HCT116 (cell line): Measurements from ENCODE around the gene CSF3R. TPM values are rescaled to one million over a fixed set of nuclear protein-coding genes. Genes with fewer than 3 reads are reported as not detected.
"Not testable (repeated sequence)": the region's sequence is repeated elsewhere in the genome, so short reads cannot be mapped to it uniquely, and the experiment has no call there.

Experiments used
- ATAC-seq: fragments of 200-7000 bp; cut with Tn5 transposase; 2 replicates; pipeline ENCODE4 v1.9.1; 2020; ENCODE audit warnings: mild to moderate bottlenecking, moderate library complexity
- BruUV-seq: library from RNA; stranded (reverse); fragments of 400-500 nt; replicated peaks from 2 replicates; lab custom pipeline; 2021; lab: Mats Ljungman, UMichigan
- CTCF ChIA-PET: fragments of 300-600 bp; sonication (Branson Sonifier 250); formaldehyde crosslinking; loops from one replicate; lab custom pipeline; 2021; ENCODE audit warnings: antibody characterized with exemption; lab: Charles Lee
- POLR2A ChIA-PET: fragments of 300-600, 350-600 bp; sonication (Branson Sonifier 250); formaldehyde crosslinking; loops from one replicate; lab custom pipeline; 2021; ENCODE audit warnings: antibody characterized with exemption; lab: Charles Lee
- RAD21 ChIA-PET, 2 experiments: fragments of 300-600 bp; sonication (Branson Sonifier 250); formaldehyde crosslinking; loops; one replicate each; lab custom pipeline; 2023; ENCODE audit warnings: low total read pairs in 2 of 2; ENCODE audit not compliant: uncharacterized antibody in 2 of 2, unreplicated experiment in 2 of 2, low non-redundant PET in 1 of 2; lab: Charles Lee
- DNase-seq: peaks from one replicate; pipeline ENCODE4 v3.0.0-alpha.2; 2010; ENCODE audit warnings: low read depth, low spot score
- H2AFZ ChIP-seq: fragments of 200-600 bp; shearing (Covaris generic), sonication (generic); 2 replicates; pipeline ENCODE4 v1.6.1; 2017; ENCODE audit warnings: low read depth, mixed run types, mixed read lengths, antibody characterized with exemption, low read length; ENCODE audit not compliant: poor library complexity, severe bottlenecking
- H3K27ac ChIP-seq: 2 replicates; pipeline ENCODE4 v1.5.1; 2012; ENCODE audit warnings: low read depth, low read length
- H3K27me3 ChIP-seq: fragments of 200-600 bp; sonication (generic); 2 replicates; pipeline ENCODE4 v1.6.1; 2016; ENCODE audit warnings: mixed run types, low read length, mixed read lengths; ENCODE audit not compliant: insufficient read depth
- H3K36me3 ChIP-seq, 2 experiments: fragments of 200-500 bp in 1 of 2; fragments of 200-600 bp in 1 of 2; sonication (Bioruptor generic) in 1 of 2; sonication (generic) in 1 of 2; 2 replicates each; pipeline versions ENCODE4 v1.5.1 to v1.6.1; 2014 to 2016; ENCODE audit warnings: low read length in 2 of 2, inconsistent platforms in 1 of 2, mixed read lengths in 1 of 2, mixed run types in 1 of 2; ENCODE audit not compliant: insufficient read depth in 2 of 2, control insufficient read depth in 1 of 2
- H3K4me1 ChIP-seq, 2 experiments: fragments of 200-600 bp in 1 of 2; sonication (generic) in 1 of 2; 2 replicates each; pipeline versions ENCODE4 v1.5.1 to v1.6.1; 2012 to 2017; ENCODE audit warnings: low read length in 2 of 2, inconsistent platforms in 1 of 2, mild to moderate bottlenecking in 1 of 2, mixed read lengths in 1 of 2, mixed run types in 1 of 2, moderate library complexity in 1 of 2; ENCODE audit not compliant: insufficient read depth in 2 of 2, control insufficient read depth in 1 of 2
- H3K4me2 ChIP-seq: fragments of 200-600 bp; sonication (generic); 2 replicates; pipeline ENCODE4 v1.6.1; 2017; ENCODE audit warnings: mixed run types, low read length, mixed read lengths
- H3K4me3 ChIP-seq, 2 experiments: fragments of 200-600 bp in 1 of 2; sonication (generic) in 1 of 2; replicated peaks in 1 of 2; 2 replicates each; pipeline ENCODE4 v1.5.1; 2011 to 2016; ENCODE audit warnings: low read length in 2 of 2, control low read depth in 1 of 2, low read depth in 1 of 2, mild to moderate bottlenecking in 1 of 2, mixed read lengths in 1 of 2, mixed run types in 1 of 2
- H3K79me2 ChIP-seq: fragments of 200-600 bp; sonication (generic); 2 replicates; pipeline ENCODE4 v1.6.1; 2017; ENCODE audit warnings: mild to moderate bottlenecking, mixed run types, low read length, moderate library complexity, mixed read lengths; ENCODE audit not compliant: insufficient read depth
- H3K9ac ChIP-seq: fragments of 200-600 bp; sonication (generic); 2 replicates; pipeline ENCODE4 v1.6.1; 2016; ENCODE audit warnings: low read length, mixed read lengths
- H3K9me2 ChIP-seq: fragments of 200-600 bp; sonication (generic), shearing (Covaris generic); 2 replicates; pipeline ENCODE4 v1.6.1; 2017; ENCODE audit warnings: mixed run types, mild to moderate bottlenecking, moderate library complexity; ENCODE audit not compliant: insufficient read depth
- H3K9me3 ChIP-seq, 2 experiments: fragments of 200-500 bp in 1 of 2; fragments of 200-600 bp in 1 of 2; sonication (Bioruptor generic) in 1 of 2; sonication (generic) in 1 of 2; 2 replicates each; pipeline ENCODE4 v1.6.1; 2014 to 2017; ENCODE audit warnings: low read length in 2 of 2, mixed read lengths in 2 of 2, inconsistent platforms in 1 of 2, low read depth in 1 of 2, mild to moderate bottlenecking in 1 of 2, mixed run types in 1 of 2, moderate library complexity in 1 of 2; ENCODE audit not compliant: control insufficient read depth in 1 of 2, insufficient read depth in 1 of 2
- H4K20me1 ChIP-seq: fragments of 200-600 bp; sonication (generic), shearing (Covaris generic); 2 replicates; pipeline ENCODE4 v1.6.1; 2017; ENCODE audit warnings: mixed run types, mild to moderate bottlenecking, moderate library complexity; ENCODE audit not compliant: insufficient read depth
- CBX3 ChIP-seq: IDR thresholded peaks from 2 replicates; pipeline ENCODE4 v1.6.1; 2012; ENCODE audit warnings: low read depth
- EZH2 ChIP-seq: fragments of 200-600 bp; sonication (generic); IDR thresholded peaks from 2 replicates; pipeline ENCODE4 v1.6.1; 2017; ENCODE audit warnings: antibody characterized with exemption, mixed run types
- JUND ChIP-seq: IDR thresholded peaks from 2 replicates; pipeline ENCODE4 v1.6.1; 2012
- POLR2A ChIP-seq: IDR thresholded peaks from 2 replicates; pipeline ENCODE4 v1.7.0; 2011; ENCODE audit warnings: borderline replicate concordance; ENCODE audit not compliant: insufficient read depth, insufficient read length; ENCODE audit errors: extremely low read depth
- RAD21 ChIP-seq: IDR thresholded peaks from 2 replicates; pipeline ENCODE4 v1.6.1; 2012; ENCODE audit warnings: low read depth, mild to moderate bottlenecking
- SP1 ChIP-seq: IDR thresholded peaks from 2 replicates; pipeline ENCODE4 v1.6.1; 2012; ENCODE audit warnings: low read depth
- SRF ChIP-seq: IDR thresholded peaks from 2 replicates; pipeline ENCODE4 v1.6.1; 2012; ENCODE audit warnings: low read depth
- TCF7L2 ChIP-seq: IDR thresholded peaks from 2 replicates; pipeline ENCODE4 v1.7.0; 2011; ENCODE audit warnings: borderline replicate concordance, inconsistent platforms; ENCODE audit not compliant: insufficient read depth, insufficient read length; ENCODE audit errors: extremely low read depth
- YY1 ChIP-seq: IDR thresholded peaks from 2 replicates; pipeline ENCODE4 v1.6.1; 2011; ENCODE audit warnings: low read length, low read depth, moderate library complexity, mild to moderate bottlenecking; ENCODE audit not compliant: insufficient replicate concordance; ENCODE audit errors: extremely low read depth
- ZFX ChIP-seq: fragments of 450-650 bp; IDR thresholded peaks from 2 replicates; pipeline ENCODE4 v1.6.1; 2017
- ZNF274 ChIP-seq: fragments of 200-500 bp; sonication (Bioruptor generic); IDR thresholded peaks from 2 replicates; pipeline ENCODE4 v1.6.1; 2014; ENCODE audit warnings: mild to moderate bottlenecking, low read depth, low read length, inconsistent platforms
- intact Hi-C: fragments of 100-400 bp; cut with micrococcal nuclease; formaldehyde crosslinking; loops from 2 replicates; pipeline ENCODE4 v1.10.0; 2022
- total RNA-seq: library from RNA; stranded (reverse); gene quantifications from one replicate; pipeline ENCODE4 v1.2.1, GENCODE V29; 2021; ENCODE audit not compliant: unreplicated experiment
- TF ChIP-seq, protein P1 (sequence below), 3 experiments: fragments of 200-600 bp in 1 of 3; sonication (generic) in 1 of 3; IDR thresholded peaks in 2 of 3; conservative IDR thresholded peaks in 1 of 3; 2 replicates each; pipeline ENCODE4 v1.5.1; 2012 to 2017; ENCODE audit warnings: low read depth in 2 of 3, low read length in 2 of 3, antibody characterized with exemption in 1 of 3, borderline replicate concordance in 1 of 3, control low read depth in 1 of 3, mild to moderate bottlenecking in 1 of 3, mixed read lengths in 1 of 3, mixed run types in 1 of 3, moderate library complexity in 1 of 3; ENCODE audit not compliant: insufficient read depth in 1 of 3
- TF ChIP-seq, protein P2 (sequence below): IDR thresholded peaks from 2 replicates; pipeline ENCODE4 v1.6.1; 2011; ENCODE audit warnings: mild to moderate bottlenecking, low read length, moderate library complexity; ENCODE audit not compliant: insufficient replicate concordance; ENCODE audit errors: extremely low read depth
- TF ChIP-seq, protein P3 (sequence below): IDR thresholded peaks from 2 replicates; pipeline ENCODE4 v1.6.1; 2012

CSF3R gene
- total RNA-seq, 1 experiment from 2014 or later, result 0.32 TPM

DNA sequence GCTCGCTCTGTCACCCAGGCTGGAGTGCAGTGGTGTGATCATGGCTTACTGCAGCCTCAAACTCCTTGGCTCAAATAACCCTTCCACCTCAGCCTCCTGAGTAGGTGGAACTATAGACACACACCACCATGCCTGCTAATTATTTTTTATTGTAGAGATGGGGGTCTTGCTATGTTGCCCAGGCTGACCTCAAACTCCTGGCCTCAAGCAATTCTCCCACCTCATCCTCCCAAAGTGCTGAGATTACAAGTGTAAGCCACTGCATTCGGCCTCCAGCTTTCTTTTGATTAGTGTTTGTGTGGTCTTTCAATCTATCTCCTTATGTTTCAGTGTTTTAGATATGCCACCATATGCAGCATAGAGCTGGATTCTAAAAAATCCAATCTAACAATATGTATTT lies 19.9 kb upstream of the CSF3R start:
- CTCF ChIA-PET, result interaction anchor here (2.2 kb wide), 1 partner anchor 13 kb away, joined by 8 read pairs; no protein-coding TSS in a partner anchor

DNA sequence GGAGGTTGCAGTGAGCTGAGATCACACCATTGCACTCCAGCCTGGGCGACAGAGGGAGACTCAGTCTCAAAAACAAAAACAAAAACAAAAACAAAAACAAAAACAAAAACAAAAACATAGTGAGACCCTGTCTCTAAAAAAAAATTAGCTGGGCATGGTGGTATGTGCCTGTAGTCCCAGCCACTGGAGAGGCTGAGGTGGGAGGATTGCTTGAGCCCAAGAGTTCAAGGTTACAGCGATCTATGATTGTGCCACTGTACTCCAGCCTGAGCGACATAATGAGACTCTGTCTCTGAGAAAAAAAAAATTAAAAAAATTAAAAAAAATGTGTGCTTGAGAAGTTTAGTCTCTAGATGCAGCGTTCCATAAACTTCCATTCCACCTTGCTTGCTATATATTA lies 19.2 kb upstream of the CSF3R start:
- H4K20me1 ChIP-seq, H3K27ac ChIP-seq, POLR2A ChIA-PET, H3K79me2 ChIP-seq, H3K4me1 ChIP-seq, H3K9me3 ChIP-seq, intact Hi-C loops, H2AFZ ChIP-seq, H3K9me2 ChIP-seq, BruUV-seq, H3K4me2 ChIP-seq, H3K36me3 ChIP-seq, H3K9ac ChIP-seq, ATAC-seq, DNase-seq, RAD21 ChIA-PET, H3K4me3 ChIP-seq: not testable (repeated sequence)
- peaks cover 21% of the 10 kb centered on the region for H3K27me3 ChIP-seq
- CTCF ChIA-PET, result interaction anchor here (1.2 kb wide), 1 partner anchor 14 kb away, joined by 3 read pairs; no protein-coding TSS in a partner anchor

More for the DNA sequence above, 19.9 kb upstream of the CSF3R start:
- H3K36me3 ChIP-seq, result no peaks in the 10 kb centered on the region
- H3K9me2 ChIP-seq, result no peaks in the 10 kb centered on the region
- intact Hi-C loops, result no loop called here
- no peak overlapping the region for H3K27ac ChIP-seq
- no peak for DNase-seq
- no peak for ATAC-seq
- no peaks in the 10 kb centered on the region for H4K20me1 ChIP-seq
- H3K9ac ChIP-seq, result no peak overlapping the region
- H3K9me3 ChIP-seq, result no peaks in the 10 kb centered on the region
- no peak overlapping the region for H3K4me3 ChIP-seq
- H3K4me2 ChIP-seq, result no peak overlapping the region
- H2AFZ ChIP-seq, result no peak overlapping the region
- H3K79me2 ChIP-seq, result no peaks in the 10 kb centered on the region
- peaks cover 19% of the 10 kb centered on the region for H3K27me3 ChIP-seq
- no peaks in the 10 kb centered on the region for H3K4me1 ChIP-seq
- POLR2A ChIA-PET, result no interaction called here
- TF ChIP-seq CBX3 (no peak), RAD21 (no peak), ZFX (no peak), YY1 (no peak), EZH2 (no peak), SRF (no peak), SP1 (no peak), TCF7L2 (no peak), POLR2A (no peak), ZNF274 (no peak), JUND (no peak)
- TF ChIP-seq, protein P1, sequence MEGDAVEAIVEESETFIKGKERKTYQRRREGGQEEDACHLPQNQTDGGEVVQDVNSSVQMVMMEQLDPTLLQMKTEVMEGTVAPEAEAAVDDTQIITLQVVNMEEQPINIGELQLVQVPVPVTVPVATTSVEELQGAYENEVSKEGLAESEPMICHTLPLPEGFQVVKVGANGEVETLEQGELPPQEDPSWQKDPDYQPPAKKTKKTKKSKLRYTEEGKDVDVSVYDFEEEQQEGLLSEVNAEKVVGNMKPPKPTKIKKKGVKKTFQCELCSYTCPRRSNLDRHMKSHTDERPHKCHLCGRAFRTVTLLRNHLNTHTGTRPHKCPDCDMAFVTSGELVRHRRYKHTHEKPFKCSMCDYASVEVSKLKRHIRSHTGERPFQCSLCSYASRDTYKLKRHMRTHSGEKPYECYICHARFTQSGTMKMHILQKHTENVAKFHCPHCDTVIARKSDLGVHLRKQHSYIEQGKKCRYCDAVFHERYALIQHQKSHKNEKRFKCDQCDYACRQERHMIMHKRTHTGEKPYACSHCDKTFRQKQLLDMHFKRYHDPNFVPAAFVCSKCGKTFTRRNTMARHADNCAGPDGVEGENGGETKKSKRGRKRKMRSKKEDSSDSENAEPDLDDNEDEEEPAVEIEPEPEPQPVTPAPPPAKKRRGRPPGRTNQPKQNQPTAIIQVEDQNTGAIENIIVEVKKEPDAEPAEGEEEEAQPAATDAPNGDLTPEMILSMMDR (IDR thresholded peaks at IDR 0.05 in 2 of 3, conservative IDR thresholded peaks at IDR 0.05 in 1 of 3; ENCODE audit: borderline replicate concordance in 1 of 3, insufficient read depth in 1 of 3, low read depth in 2 of 3, low read length in 2 of 3), result no peak
- TF ChIP-seq, protein P2, sequence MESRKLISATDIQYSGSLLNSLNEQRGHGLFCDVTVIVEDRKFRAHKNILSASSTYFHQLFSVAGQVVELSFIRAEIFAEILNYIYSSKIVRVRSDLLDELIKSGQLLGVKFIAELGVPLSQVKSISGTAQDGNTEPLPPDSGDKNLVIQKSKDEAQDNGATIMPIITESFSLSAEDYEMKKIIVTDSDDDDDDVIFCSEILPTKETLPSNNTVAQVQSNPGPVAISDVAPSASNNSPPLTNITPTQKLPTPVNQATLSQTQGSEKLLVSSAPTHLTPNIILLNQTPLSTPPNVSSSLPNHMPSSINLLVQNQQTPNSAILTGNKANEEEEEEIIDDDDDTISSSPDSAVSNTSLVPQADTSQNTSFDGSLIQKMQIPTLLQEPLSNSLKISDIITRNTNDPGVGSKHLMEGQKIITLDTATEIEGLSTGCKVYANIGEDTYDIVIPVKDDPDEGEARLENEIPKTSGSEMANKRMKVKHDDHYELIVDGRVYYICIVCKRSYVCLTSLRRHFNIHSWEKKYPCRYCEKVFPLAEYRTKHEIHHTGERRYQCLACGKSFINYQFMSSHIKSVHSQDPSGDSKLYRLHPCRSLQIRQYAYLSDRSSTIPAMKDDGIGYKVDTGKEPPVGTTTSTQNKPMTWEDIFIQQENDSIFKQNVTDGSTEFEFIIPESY, result no peak
- TF ChIP-seq, protein P3, sequence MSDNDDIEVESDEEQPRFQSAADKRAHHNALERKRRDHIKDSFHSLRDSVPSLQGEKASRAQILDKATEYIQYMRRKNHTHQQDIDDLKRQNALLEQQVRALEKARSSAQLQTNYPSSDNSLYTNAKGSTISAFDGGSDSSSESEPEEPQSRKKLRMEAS, result no peak
- RAD21 ChIA-PET, result no interaction called here
- no TSS peak for BruUV-seq
